Osteocyte (in vitro differentiated cells): ENCODE measurements around the gene MID1IP1. TPM values are rescaled to one million over a fixed set of nuclear protein-coding genes. Genes with fewer than 3 reads are reported as not detected.

ENCODE experiments used
- DNase-seq: peaks from one replicate; pipeline ENCODE4 v3.0.0; 2021; ENCODE audit warnings: mixed read lengths; ENCODE audit not compliant: unreplicated experiment; ENCODE audit errors: extremely low spot score
- H3K27ac Mint-ChIP-seq: one replicate; pipeline ENCODE4 v1.8.0; 2021; ENCODE audit warnings: mild to moderate bottlenecking, mixed read lengths; ENCODE audit not compliant: unreplicated experiment
- H3K27me3 Mint-ChIP-seq: one replicate; pipeline ENCODE4 v1.8.0; 2021; ENCODE audit warnings: mixed read lengths; ENCODE audit not compliant: unreplicated experiment
- H3K36me3 Mint-ChIP-seq: one replicate; pipeline ENCODE4 v1.8.0; 2021; ENCODE audit warnings: mixed read lengths; ENCODE audit not compliant: unreplicated experiment
- H3K4me1 Mint-ChIP-seq: one replicate; pipeline ENCODE4 v1.8.0; 2021; ENCODE audit warnings: mixed read lengths; ENCODE audit not compliant: unreplicated experiment
- H3K4me3 Mint-ChIP-seq: one replicate; pipeline ENCODE4 v1.8.0; 2021; ENCODE audit warnings: mild to moderate bottlenecking, moderate library complexity, mixed read lengths; ENCODE audit not compliant: unreplicated experiment
- H3K9me3 Mint-ChIP-seq: one replicate; pipeline ENCODE4 v1.8.0; 2021; ENCODE audit warnings: mixed read lengths; ENCODE audit not compliant: unreplicated experiment
- total RNA-seq: library from RNA; stranded (reverse); gene quantifications from 2 replicates; pipeline ENCODE4 v1.2.1, GENCODE V29; 2021
- TF ChIP-seq, protein P1 (sequence below): fragments of 200-600 bp; sonication (generic); IDR thresholded peaks from 2 replicates; pipeline ENCODE4 v1.5.0; 2021; ENCODE audit warnings: antibody characterized with exemption, mild to moderate bottlenecking, moderate library complexity

The MID1IP1 gene
- total RNA-seq, 1 donor from 2014 or later: 25.6 TPM

GRCh38 chrX:38850807-38851544, 49.7 kb downstream of the MID1IP1 start:
- DNase-seq: no peak
- TF ChIP-seq, protein P1, sequence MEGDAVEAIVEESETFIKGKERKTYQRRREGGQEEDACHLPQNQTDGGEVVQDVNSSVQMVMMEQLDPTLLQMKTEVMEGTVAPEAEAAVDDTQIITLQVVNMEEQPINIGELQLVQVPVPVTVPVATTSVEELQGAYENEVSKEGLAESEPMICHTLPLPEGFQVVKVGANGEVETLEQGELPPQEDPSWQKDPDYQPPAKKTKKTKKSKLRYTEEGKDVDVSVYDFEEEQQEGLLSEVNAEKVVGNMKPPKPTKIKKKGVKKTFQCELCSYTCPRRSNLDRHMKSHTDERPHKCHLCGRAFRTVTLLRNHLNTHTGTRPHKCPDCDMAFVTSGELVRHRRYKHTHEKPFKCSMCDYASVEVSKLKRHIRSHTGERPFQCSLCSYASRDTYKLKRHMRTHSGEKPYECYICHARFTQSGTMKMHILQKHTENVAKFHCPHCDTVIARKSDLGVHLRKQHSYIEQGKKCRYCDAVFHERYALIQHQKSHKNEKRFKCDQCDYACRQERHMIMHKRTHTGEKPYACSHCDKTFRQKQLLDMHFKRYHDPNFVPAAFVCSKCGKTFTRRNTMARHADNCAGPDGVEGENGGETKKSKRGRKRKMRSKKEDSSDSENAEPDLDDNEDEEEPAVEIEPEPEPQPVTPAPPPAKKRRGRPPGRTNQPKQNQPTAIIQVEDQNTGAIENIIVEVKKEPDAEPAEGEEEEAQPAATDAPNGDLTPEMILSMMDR: no peak
- no peaks in the 10 kb centered on the region for H3K27me3 Mint-ChIP-seq
- no peaks in the 10 kb centered on the region for H3K4me1 Mint-ChIP-seq
- no peaks in the 10 kb centered on the region for H3K36me3 Mint-ChIP-seq
- no peak overlapping the region for H3K27ac Mint-ChIP-seq
- H3K9me3 Mint-ChIP-seq: peaks cover 5% of the 10 kb centered on the region
- H3K4me3 Mint-ChIP-seq: no peak overlapping the region

DNA sequence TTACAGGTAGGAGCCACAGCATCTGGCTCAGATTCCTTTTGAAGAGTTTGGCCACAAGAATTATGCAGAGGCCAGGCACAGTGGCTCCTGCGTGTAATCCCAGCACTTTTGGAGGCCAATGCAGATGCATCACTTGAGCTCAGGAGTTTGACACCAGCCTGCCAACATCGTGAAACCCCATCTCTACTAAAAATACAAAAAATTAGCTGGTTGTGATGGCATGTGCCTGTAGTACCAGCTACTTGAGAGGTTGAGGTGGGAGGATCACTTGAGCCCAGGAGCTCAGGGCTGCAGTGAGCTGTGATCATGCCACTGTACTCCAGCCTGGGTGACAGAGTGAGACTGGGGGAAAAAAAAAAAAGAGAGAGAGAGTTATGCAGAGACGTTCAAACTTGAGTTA, 53.0 kb downstream of the MID1IP1 start:
- H3K27me3 Mint-ChIP-seq: no peaks in the 10 kb centered on the region
- H3K4me3 Mint-ChIP-seq: no peak overlapping the region
- H3K4me1 Mint-ChIP-seq: no peaks in the 10 kb centered on the region
- H3K9me3 Mint-ChIP-seq: peaks cover 5% of the 10 kb centered on the region
- TF ChIP-seq, protein P1: no peak
- DNase-seq: no peak
- H3K27ac Mint-ChIP-seq: no peak overlapping the region
- H3K36me3 Mint-ChIP-seq: no peaks in the 10 kb centered on the region

Other genes starting within 250 kb of the MID1IP1 start
- gene TSPAN7, start 239.9 kb upstream of the MID1IP1 start, total RNA-seq: 0.40 and 0.86 TPM in 2 replicates